ENCODE data around the gene EIF3J. TPM values are rescaled to one million over a fixed set of nuclear protein-coding genes. Genes with fewer than 3 reads are reported as not detected.
A peak's percentile ranks its signal among the peaks of the same experiment; 100 is the strongest.
"Not testable (repeated sequence)": the region's sequence is repeated elsewhere in the genome, so short reads cannot be mapped to it uniquely, and the experiment has no call there.

Gene EIF3J
- total RNA-seq, 1 donor from 2014 or later, result 78.4 TPM

GRCh38 chr15:44536302-44536961, 515 bp upstream of the EIF3J start:
- intact Hi-C loops (cut with DNase I), result loop anchor here (5.0 kb wide), 2 partner anchors 109 to 191 kb away; partner anchors contain the start of gene CTDSPL2
- peak; percentile 94 for DNase-seq (ENCODE audit: low spot score)

DNA sequence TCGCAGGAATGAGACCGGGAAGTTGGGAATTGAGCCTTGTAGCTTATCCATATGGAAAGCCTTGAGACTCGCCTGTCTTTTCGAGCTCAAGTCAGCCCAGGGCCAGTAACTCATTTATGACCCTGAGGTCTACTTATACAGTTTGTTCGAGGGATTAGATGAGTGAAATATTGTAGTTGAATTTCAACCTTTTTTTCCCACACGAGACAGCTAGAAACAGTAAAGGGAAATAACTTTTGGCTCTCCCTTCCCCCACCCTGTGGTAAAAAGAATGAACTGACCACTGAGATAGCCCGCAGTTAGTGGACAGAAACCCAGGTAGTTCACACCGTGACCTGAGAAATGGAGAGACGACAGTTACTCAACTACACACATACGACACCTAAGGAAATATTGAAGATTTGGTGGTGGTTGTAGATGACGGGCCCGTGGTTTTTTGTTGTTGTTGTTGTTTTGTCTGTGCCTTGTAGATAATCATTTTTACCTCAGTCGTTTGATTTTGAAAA, 841 bp downstream of the EIF3J start:
- intact Hi-C loops (cut with DNase I), result loop anchor here (5.0 kb wide), 2 partner anchors 110 to 190 kb away; partner anchors contain the start of gene CTDSPL2

DNA sequence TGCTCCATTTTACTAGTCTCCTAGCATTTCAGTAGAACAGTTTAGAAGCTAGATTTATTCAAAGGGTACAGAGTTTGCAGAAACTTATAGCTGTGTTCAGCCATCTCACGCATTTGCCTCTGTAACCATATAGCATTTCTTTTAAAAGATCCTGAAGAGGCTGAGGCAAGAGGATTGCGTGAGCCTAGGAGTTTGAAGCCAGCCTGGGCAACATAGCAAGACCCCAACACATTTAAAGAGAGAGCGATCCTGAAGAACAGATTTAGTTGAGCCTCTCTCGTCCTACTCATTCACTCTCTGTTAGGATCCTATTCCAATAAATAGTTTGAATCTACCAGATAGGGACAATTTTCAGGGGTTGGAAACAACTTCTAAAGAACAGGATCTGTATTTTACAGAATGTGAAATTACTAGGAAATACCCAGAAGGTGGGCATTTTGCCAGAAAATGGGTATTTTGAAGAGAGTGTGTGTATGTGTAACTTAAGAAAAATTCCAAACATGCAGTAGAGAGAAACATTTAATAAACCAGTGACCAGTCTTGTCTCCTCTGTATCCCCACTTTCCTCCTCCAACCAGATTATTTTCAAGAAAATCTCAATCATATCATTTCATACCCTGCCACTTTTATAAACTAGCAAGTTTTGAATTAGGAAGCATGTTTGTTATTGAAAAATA, 4.5 kb downstream of the EIF3J start:
- no peak for DNase-seq (ENCODE audit: low spot score)
- intact Hi-C loops (cut with DNase I), result no loop called here

More for the DNA sequence above, 841 bp downstream of the EIF3J start:
- DNase-seq (ENCODE audit: low spot score), result no peak

DNA sequence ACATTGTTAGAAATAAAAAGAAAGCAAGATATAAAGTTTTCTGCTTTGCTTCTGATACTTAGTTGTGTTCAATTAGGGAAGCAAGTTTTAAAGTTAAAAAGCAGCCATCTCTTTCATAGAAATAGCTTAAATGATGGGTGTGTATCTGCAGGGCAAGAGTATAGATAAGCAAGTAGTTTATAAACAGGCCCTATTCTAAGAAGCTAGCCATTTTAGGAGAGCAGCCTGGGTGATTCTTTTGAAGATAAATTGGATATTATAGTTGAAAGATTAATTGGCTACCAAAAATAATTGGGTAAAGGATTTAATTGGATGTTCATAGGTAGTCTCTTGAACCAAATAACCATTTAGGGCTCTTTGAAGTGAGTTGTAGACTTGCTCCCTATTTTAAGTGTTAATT, 5.6 kb downstream of the EIF3J start:
- DNase-seq (ENCODE audit: low spot score), result no peak

DNA sequence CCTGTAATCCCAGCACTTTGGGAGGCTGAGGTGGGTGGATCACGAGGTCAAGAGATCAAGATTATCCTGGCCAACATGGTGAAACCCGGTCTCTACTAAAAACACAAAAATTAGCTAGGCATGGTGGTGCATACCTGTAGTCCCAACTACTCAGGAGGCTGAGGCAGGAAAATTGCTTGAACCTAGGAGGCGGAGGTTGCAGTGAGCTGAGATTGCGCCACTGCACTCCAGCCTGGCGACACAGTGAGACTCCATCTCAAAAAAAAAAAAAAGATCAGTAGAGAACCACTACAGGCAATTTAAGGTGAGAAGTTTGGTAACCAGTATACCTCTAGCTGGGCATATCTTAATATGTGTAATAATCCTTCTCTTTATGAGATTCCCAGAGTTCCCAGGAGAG, 7.8 kb downstream of the EIF3J start:
- DNase-seq (ENCODE audit: low spot score); intact Hi-C loops (cut with DNase I): not testable (repeated sequence)

More for the DNA sequence above, 5.6 kb downstream of the EIF3J start:
- intact Hi-C loops (cut with DNase I), result no loop called here

DNA sequence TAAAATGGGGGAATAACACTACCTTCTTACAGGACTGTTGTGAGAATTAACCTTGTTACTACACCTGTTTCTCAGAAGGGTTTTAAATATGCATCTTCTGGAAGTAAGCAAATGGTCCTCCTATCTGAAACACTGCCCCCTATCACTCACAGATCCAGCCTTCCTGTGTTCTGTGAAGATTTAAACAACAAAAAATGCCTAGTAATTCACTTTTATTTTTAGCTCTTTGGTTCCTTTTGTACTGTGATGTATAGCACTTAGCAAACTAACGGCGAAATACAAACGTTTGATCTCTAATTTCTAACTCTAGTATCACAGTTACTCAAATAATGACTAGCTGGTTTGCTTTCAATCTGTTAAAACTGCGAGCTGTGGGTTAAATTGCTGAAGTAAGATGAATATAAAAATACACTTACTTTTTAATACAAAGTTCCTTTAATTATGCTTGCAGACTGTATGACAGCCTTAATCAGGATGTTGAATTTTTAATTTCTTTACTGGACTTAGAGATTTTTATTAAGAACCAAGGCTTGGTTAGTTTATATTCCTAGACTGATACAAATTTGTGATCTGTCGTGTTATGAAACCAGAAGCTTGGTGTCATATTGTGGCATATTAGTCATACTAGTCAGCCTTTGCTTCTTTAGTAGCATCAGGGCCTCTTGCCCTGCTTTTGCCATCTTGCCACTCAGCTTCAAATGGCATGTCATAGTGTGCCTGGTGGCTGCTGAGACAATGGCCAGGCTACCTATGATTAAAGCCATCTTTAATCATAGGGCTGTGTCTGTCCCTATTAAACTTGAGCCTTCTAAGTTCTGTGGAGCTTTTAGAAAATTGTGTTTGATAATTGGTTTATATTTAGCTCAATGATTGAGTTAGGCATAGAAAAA, 9.2 kb downstream of the EIF3J start:
- no peak for DNase-seq (ENCODE audit: low spot score)
- intact Hi-C loops (cut with DNase I), result no loop called here

DNA sequence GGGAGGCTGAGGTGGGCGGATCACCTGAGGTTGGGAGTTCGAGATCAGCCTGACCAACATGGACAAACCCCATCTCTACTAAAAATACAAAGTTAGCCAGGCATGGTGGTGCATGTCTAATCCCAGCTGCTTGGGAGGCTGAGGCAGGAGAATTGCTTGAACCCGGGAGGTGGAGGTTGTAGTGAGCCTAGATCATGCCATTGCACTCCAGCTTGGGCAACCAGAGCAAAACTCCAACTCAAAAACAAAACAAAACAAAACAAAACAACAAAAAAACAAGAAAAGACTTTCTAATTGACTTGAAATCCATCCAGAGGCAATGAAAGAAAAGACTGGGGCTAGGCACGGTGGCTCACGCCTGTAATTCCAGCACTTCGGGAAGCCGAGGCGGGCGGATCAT, 12.2 kb downstream of the EIF3J start:
- DNase-seq (ENCODE audit: low spot score); intact Hi-C loops (cut with DNase I): not testable (repeated sequence)

DNA sequence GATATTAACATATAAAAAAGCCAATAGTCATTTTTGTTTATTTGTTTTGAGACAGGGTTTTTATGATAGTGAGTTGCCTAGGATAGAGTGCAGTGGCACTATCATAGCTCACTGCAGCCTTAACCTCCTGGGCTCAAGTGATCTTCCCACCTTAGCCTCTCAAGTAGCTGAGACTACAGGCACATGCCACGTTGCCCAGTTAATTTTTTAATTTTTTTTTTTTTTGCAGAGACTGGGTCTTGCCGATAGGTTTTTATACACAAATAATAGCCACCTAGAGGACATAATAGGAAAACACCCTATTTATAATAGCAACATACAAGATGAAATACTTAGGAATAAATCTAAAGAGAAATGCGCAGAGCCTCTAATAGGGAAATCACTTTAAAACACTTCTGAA, 13.3 kb downstream of the EIF3J start:
- DNase-seq (ENCODE audit: low spot score), result no peak
- intact Hi-C loops (cut with DNase I), result no loop called here

- DNase-seq (ENCODE audit: low spot score), result no peak
- intact Hi-C loops (cut with DNase I), result no loop called here
These were observed 13.8 kb downstream of the EIF3J start for GRCh38 chr15:44550734-44551133.

- DNase-seq (ENCODE audit: low spot score), result no peak
These were observed 18.2 kb downstream of the EIF3J start for GRCh38 chr15:44554934-44555723.

GRCh38 chr15:44560926-44561325, 24.0 kb downstream of the EIF3J start:
- intact Hi-C loops (cut with DNase I), result not testable (repeated sequence)

More at GRCh38 chr15:44554934-44555723, 18.2 kb downstream of the EIF3J start:
- intact Hi-C loops (cut with DNase I), result no loop called here

DNA sequence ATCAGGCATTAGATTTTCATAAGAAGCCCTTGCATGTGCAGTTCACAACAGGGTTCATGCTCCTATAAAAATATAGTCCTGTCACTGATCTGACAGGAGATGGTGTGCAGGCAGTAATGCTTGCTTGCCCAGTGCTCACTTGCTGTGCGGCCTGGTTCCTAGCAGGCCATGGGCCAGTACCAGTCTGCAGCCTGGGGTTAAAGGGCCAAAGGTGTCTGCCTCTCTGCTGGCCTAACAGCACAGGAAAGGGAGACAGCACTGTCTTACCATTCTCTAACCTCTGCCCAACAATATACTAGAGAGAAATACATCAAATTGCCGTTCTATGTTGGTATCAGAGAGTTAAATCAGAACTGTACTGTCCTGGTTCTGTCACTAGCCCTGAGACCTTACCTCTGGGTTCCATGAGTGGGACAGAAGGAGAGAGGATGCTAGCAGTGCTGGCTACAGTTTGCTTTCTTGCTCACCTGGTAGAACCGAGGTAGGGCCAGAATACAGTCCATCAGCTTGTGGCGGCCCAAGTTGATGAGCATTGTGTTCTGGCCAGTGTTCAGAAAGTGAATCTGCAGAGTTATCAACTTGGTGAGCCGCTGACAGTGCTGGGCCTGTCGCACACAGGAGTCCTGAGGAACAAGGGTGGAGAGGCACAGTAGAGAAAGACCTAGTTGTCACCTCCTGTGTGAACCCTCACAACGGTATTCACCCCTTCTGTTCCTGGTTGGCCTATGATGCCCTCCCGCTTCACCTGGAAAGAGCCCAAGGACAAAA, 28.6 kb downstream of the EIF3J start:
- intact Hi-C loops (cut with DNase I), result no loop called here
- no peak for DNase-seq (ENCODE audit: low spot score)

More at GRCh38 chr15:44560926-44561325, 24.0 kb downstream of the EIF3J start:
- not testable (repeated sequence) for DNase-seq (ENCODE audit: low spot score)

DNA sequence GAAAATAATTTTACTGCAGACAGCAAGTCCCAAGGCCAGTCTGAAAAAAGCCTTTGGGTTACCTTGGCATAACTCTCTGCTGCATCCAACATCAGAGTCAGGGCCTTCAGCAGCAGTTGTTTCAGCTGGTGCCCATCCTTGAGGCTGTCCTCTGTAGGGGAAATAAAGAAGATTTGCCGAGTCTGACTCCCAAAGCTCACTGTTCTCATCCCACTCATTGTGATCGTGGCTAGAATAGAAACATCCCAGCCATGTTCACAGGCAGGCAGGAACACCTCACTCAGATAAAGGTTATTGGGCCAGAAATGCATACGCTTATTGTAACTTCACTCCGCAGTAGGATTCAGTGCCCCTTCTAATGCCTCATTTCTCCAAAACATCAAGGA, 29.2 kb downstream of the EIF3J start:
- intact Hi-C loops (cut with DNase I), result no loop called here
- DNase-seq (ENCODE audit: low spot score), result no peak

GRCh38 chr15:44568338-44568737, 31.4 kb downstream of the EIF3J start:
- intact Hi-C loops (cut with DNase I), result no loop called here
- no peak for DNase-seq (ENCODE audit: low spot score)

- DNase-seq (ENCODE audit: low spot score), result no peak
- intact Hi-C loops (cut with DNase I), result no loop called here
These were observed 32.4 kb downstream of the EIF3J start for GRCh38 chr15:44569316-44569715.

DNA sequence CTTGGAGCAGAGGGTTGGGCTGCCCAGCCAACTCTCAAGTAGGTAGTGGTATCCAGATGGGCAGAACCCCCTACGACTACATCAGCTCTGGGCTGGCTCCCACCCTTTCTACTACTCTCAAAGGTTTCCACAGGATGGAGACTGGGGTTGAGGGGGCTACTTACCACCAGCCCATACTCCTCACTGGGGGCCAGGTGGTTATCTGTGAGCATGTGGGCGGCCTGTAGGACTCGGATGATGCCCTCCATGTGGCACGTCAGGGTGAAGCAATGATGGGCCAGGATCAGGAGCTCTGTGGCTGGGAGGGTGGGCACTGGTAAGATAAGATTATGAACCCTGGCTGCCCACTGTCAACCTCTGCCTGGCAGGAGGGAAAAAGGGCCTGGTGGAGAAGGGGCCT, 33.4 kb downstream of the EIF3J start:
- DNase-seq (ENCODE audit: low spot score), result no peak
- intact Hi-C loops (cut with DNase I), result no loop called here

- DNase-seq (ENCODE audit: low spot score), result no peak
- intact Hi-C loops (cut with DNase I), result no loop called here
These were observed 36.4 kb downstream of the EIF3J start for GRCh38 chr15:44573386-44573785.

DNA sequence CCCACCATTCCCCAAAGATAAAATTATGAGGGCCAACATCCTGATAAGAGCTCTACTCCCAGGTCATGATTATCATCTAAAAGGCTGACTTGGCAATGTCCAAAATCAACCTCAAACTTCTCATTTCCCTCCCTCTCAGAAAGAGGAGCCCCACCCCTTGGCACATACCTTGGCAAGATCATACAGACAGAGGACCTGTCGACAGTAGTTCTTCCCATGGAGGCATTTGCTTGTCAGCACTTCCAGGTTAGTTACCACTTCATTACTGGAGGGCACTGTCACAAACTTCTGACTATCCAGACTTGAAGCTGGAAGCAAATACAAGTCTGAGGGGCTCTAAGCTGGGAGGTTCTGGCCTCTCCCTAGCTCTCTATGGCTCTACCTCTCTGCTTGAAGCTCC, 37.8 kb downstream of the EIF3J start:
- no peak for DNase-seq (ENCODE audit: low spot score)
- intact Hi-C loops (cut with DNase I), result no loop called here

Data from cardiac septum (tissue), 1 donor.